Stimulated activated CD4-positive, alpha-beta T cell treated with anti-CD3 and anti-CD28 coated beads, Interleukin-15, amount 100 ng/mL, for 24 hours (primary cell): ENCODE measurements around the gene C5.
A peak's percentile ranks its signal among the peaks of the same experiment; 100 is the strongest.

Source experiments
- DNase-seq: peaks from one replicate; pipeline ENCODE4 v3.0.0-alpha.2; 2020

Gene C5

GRCh38 chr9:120938851-120939250 is 111.2 kb downstream of the C5 start:
- DNase-seq: no peak

GRCh38 chr9:120937596-120937995 is 112.5 kb downstream of the C5 start:
- DNase-seq: no peak

- no peak for DNase-seq
Observed at GRCh38 chr9:120937127-120937526, 112.9 kb downstream of the C5 start.

DNA sequence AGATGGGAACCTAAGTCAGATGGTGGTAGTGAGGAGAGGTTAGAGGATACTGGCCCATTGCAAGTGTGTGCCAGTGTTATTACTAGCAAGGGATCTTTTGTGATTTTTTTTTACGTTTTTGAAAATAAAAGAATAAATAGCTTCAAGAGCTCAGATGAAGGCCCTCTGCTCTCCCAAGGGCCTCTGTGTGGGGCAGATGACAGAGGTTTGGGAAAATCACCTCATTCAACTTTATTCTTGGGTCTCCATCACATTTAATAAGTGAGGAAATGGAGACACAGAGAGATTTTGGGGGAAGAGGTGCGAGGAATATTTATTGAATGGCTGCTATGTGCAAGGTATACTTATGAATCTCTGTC is 113.3 kb downstream of the C5 start:
- DNase-seq: no peak

DNA sequence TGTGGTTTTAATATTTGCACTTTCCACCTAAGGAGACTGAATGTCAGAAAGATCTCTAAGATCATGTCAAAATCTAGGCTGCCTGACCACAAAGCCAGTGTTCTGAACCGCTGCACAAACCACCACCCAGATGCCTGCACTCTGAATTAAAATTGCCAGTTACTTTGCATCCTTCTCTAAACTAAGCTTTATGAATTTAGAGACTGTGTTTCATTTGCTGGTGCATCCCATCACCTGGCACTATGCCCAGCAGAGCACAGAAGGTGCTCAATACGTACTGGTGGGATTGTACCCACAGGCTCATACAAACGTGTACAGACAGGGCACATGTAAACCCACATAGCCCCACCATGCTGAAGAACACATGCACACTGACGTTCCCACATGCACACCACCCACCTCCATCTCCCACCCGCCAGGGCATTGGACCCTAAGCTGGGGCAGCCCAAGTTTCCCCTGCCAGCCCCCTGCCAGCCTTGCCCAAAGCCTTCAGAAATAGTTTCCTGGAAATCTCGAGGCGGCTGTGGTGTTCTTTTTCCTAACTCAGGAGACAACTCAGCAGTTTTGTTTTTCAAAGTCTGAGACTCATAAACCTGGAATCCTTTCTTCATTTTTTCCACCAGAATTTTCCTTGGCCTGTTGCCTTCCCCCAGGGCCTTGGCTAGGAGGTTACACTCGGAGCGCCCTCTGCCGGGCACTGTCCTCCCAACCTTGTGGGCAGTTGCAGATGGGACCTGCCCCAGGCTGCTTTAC is 113.9 kb downstream of the C5 start:
- DNase-seq: peak; percentile 96

DNA sequence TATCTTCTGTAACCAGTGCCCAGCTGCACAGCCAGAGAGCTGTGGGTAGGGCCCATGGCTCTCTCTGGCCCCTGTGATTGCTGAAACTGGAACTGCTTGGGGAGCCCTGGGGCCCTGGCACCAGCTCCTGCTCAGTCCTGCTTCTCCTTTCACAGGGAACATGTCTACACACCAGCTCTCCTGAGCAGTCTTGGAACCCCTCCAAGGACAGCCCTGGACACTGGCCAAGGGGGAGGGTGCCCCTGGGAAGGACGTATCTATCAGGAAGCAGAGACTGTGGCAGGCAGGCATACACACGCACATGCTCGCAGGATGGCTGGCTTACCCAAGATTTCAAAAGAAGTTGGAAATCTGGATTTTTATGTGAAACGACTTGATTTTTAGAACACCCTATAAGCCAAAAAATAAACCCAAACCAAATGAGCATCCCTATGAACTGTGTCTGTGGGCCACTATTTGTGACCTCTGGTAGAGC is 114.7 kb downstream of the C5 start:
- DNase-seq: no peak

- no peak for DNase-seq
Observed at GRCh38 chr9:120934281-120934680, 115.8 kb downstream of the C5 start.

DNA sequence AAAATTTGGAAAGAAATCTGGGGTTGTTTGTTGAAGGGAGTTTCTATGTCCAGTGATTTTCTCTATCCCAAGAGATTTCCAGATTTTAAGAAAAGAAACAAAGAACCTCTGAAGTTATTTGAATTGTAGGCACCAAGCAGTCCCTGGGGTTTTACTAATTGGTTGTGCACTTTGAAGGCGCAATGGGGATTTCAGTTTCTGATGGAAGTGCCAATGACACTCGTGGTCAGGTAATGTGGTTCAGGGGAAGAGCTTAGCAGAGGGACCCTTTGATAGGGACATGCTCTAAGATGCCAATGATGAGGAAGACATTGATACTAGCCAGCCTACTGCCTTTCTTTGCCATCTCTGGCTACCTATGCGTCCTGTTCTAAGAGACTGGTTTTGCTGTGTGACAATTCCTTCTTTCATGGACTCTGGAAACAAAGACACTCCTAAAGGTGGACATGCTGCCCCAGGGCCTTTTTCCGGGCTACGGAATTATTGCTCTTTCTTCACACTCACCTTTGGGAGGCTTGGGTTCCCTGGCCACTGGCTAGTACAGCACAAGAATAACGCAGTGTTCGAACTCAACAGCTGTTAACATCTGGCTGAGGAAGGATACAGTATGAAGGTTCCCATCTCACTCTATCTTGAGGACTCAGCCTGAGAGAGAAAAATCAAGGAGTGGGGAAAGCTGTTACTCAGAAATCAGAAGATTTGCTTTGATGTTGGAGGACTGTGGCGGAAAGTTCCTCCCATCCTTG is 116.6 kb downstream of the C5 start:
- DNase-seq: no peak

- no peak for DNase-seq
Observed at GRCh38 chr9:120932086-120932823, 117.8 kb downstream of the C5 start.

- DNase-seq: peak; percentile 73
Observed at GRCh38 chr9:120931231-120932085, 118.6 kb downstream of the C5 start.

GRCh38 chr9:120929229-120929791 is 120.8 kb downstream of the C5 start:
- DNase-seq: no peak

DNA sequence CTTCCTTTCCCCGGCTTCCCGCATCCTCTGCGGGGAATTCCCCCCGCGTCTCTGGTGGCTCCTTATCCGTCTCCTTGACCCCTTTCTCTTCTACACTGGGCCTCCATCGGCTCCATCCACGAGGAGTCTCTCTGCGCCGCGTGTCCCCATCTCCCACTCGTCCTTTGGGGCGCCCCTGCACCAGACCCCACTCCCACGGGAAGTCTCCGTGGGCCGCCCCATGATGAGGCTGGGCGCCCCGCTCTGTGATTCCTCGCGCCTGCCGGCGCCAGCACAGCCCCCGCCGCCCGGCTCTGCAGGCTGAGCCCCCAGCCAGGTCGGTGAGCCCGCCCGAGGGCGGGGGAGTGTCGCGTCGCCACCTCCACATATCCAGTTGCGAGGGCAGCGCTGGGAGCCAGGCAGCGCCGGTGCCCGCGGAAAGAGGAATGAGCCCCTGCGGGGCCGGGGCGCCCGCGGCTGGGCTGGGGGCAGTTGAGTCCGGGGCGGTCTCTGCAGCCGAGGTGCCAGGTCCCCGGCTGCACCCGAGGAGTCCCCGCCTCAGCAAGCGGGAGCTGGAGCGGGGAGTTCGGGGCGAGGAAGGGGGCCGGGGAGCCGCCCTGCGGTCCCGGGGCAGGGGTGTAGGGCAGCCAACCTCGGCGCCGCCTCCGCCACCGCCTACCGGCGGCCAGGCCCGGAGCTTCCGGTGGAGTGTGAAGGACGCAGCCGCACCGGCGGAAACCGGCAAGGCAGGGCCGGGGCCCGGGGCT is 121.4 kb downstream of the C5 start:
- DNase-seq: peak; percentile 81

DNA sequence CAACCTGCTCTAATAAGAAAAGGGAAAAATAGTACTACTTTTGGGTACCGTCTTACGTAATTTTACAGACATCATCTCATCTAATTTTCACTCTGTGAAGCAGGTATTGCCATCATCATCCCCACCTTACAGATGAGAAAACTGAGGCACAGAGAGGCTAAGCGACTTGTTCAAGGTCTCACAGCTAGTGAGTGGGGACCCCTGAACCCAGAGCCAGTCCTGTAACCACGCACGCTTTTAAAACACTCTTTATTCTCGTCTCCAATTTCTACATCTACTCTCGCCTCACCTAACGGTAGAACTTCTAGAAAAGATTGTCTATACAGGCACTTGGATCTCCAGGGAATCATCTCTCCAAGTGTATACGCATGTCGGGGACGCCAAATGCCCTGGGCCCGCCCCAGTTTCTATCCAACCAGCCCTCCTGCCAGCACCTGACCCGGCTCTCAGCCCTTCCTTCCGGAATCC is 122.0 kb downstream of the C5 start:
- peak; percentile 70 for DNase-seq

GRCh38 chr9:120927269-120928014 is 122.6 kb downstream of the C5 start:
- DNase-seq: no peak

DNA sequence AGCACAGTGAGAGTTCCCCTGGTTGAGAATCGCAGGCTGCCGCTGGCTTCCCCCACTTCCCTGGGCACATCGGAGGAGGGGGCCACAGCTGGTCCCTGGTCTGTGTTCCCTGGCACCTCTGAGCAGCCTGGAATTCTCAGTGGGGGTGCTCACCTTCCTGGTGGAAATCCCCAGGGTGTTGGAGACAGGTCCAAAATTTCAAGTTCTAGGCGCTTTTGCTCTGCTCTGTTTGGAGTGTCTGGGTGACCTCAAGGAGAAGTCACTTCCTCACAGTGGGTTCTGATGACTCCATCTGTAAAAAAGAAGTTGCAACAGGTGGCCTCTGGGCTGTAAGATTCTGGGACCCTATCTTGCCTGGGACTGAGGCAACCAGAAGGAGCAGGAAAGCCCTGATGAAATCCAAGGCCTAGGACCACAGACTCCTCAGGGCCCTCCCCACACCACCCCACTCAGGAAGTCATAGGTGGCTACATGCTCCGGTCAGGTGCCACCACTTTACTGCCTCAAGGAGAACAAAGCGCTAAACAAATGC is 123.6 kb downstream of the C5 start, which contains the start of gene TRAF1:
TSS of gene TRAF1 (minus strand) at position 400 of the 532 bp plus-strand sequence. CDS start 721 bp downstream, outside the sequence.
- no peak for DNase-seq

DNA sequence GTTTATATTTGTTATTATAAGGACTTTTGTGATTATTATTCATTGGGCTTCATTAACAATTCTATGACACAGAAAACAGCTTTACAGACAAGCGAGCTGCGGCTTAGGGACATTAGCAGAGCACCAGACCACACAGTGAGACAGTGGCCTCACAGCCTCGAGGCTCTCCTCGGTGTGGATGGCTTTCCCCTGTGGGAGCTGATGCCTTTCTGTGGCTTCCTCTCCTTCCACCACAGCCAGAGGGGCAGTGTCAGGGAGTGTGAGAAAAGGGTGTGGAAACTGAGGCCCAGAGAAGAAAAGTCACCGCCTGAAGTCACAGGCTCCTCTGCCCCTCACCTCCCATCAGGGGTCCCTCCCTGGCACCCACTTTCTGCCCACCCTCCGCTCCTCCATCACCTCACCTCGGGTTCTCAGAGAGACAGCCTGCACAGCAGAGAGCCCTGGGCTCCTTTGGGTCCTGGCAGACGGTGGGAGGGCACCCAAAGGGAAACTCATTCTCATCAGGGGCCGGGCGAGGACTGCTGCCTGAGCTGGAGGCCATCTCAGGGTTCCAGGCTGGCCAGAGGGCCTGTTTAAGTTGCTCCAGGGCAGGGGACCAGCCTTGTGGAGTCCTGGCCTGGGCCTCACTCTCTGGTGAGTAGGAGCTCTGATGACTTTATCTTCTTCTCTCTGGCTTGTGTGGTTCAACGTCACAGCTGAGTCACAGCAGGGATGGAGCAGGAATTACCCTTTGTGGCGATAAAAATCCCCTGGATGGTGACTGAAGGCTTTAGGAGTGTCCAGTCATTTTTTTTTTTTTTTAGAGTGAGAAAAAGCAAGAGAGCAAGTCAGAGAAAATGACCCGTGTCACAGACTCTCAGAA is 124.3 kb downstream of the C5 start:
- peak; percentile 91 for DNase-seq

DNA sequence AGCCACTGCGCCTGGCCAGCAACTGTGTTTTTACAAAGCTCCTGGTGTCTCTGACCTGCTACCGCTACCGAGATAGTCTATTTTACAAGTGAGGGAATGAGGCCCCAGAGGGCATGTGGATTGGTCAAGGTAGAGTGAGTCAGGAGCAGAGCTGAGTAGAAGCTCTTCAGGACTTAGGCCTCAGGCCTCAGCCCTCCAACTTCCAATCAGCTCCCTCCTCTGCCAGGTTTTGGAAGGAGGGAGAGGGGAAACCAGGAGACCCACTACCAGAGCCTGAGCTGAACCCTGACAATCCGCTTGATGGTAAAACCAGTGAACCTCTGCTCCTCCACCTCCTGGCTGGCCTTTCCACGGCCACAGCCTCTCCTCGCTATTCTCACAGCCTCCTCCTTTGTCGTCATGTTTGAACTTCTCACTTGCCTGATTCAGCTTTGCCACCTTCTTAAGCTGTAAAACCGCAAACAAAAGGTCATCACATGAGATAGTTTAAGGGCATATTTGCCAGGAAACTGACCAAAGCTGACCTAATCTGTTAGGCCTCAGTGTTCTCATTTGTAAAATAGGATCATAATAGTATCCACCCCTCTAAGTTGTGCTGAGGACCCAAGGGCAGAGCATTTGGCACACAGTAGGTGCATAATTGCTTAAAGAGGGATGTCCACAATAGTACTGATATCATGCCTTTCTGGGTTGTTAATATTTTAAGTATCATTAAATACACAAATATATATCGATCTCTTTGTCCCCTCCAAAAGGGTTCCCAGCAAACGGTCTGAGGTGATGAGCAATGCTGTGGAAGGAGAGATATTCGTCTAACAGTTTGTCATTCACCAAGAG is 125.2 kb downstream of the C5 start:
- DNase-seq: peak; percentile 43

DNA sequence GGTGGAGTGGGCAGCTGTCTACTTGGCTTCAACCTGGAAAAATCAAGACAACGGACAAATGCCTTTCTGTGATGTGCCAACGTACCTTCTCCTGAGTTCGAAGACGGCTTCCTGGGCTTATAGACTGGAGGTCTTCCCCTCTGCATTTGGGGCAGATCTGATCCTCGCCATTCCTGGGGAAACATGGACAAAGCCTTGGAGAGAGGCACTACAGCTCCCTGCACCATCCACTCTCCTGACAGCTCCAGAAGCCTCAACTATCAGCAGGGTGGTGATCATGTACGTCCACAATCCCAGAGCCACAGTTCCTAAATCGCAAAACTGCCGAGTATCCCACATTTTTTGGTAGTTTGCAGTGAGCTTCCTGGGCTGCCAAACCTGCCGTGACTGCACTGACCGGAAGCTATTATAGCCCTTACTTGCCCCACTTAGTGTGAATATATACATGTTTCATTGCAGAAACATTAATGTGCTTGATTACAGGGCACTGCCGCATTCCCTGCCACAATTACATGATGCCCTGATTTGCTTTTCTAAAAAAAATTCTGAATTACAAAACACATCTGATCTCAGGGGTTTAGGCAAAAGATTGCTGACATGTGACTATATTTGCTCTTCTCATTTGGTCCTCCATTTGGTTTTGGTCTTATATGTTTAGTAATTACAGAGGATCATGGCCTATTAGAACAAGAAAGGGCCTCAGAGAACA is 126.3 kb downstream of the C5 start:
- peak; percentile 4 for DNase-seq
